ENCODE measurements around the gene GORASP1.

DNA sequence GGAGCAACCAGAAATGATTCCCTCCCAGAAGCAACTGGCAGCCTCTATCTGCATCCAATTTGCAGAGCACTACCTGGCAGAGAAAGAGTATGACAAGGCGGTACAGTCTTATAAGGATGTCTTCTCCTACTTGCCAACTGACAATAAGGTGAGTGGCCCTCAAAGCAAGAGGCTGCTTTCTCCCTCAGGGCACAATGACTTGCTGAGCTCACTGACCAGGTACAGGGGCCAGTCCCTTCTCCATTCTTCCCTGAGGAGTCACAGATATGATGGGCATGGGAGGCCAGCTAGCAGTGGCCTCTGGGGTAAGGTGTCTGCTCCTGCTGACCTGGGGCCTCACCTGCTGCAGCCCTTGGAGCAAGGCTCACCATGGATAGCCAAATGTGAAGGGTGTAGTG, 25.7 kb upstream of the GORASP1 start:
- TF ChIP-seq, protein P1, sequence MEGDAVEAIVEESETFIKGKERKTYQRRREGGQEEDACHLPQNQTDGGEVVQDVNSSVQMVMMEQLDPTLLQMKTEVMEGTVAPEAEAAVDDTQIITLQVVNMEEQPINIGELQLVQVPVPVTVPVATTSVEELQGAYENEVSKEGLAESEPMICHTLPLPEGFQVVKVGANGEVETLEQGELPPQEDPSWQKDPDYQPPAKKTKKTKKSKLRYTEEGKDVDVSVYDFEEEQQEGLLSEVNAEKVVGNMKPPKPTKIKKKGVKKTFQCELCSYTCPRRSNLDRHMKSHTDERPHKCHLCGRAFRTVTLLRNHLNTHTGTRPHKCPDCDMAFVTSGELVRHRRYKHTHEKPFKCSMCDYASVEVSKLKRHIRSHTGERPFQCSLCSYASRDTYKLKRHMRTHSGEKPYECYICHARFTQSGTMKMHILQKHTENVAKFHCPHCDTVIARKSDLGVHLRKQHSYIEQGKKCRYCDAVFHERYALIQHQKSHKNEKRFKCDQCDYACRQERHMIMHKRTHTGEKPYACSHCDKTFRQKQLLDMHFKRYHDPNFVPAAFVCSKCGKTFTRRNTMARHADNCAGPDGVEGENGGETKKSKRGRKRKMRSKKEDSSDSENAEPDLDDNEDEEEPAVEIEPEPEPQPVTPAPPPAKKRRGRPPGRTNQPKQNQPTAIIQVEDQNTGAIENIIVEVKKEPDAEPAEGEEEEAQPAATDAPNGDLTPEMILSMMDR (conservative IDR thresholded peaks at IDR 0.05 in 1 of 2, IDR thresholded peaks at IDR 0.05 in 1 of 2; ENCODE audit: low read depth in 1 of 2, low read length in 2 of 2), result no peak
- no peak for TF ChIP-seq EZH2 (IDR thresholded peaks at IDR 0.05; ENCODE audit: low read length, missing control alignments)

All from fibroblast of lung (primary cell).